ENCODE data around the gene BANF1. TPM values are rescaled to one million over a fixed set of nuclear protein-coding genes. Genes with fewer than 3 reads are reported as not detected.
A peak's percentile ranks its signal among the peaks of the same experiment; 100 is the strongest.

BANF1 gene
- total and polyA plus RNA-seq, 10 of the 15 experiments (the other 5 are each of a cell fraction or from before 2014, with no cell fraction given) = 99.0 to 574 (median 297) TPM

GRCh38 chr11:65961267-65962140 is 40.8 kb upstream of the BANF1 start, which contains the start of gene SART1 (continued):
- TF ChIP-seq SUPT20H (IDR thresholded peaks at IDR 0.05; ENCODE audit: borderline replicate concordance, control insufficient read depth, low read depth, low read length) = no peak
- TF ChIP-seq STAT3 (IDR thresholded peaks at IDR 0.05; ENCODE audit: low read depth, low read length) = no peak
- no peak for TF ChIP-seq EZH2 (IDR thresholded peaks at IDR 0.05; ENCODE audit: borderline replicate concordance, control insufficient read depth, low read depth, low read length)
- TF ChIP-seq TARDBP (IDR thresholded peaks at IDR 0.05; ENCODE audit: borderline replicate concordance) = peak; percentile 72; the same call in 1 of the 2 replicates
- TF ChIP-seq IRF4 (IDR thresholded peaks at IDR 0.05; ENCODE audit: low read depth, low read length) = no peak
- TF ChIP-seq NFYB (IDR thresholded peaks at IDR 0.05; ENCODE audit: insufficient read depth, low read depth, low read length) = no peak
- TF ChIP-seq SREBF1 (IDR thresholded peaks at IDR 0.05; ENCODE audit: low read length) = peak; percentile 83
- no peak for TF ChIP-seq CBX5 (IDR thresholded peaks at IDR 0.05; ENCODE audit: low read depth)
- TF ChIP-seq CEBPZ (IDR thresholded peaks at IDR 0.05; ENCODE audit: low read depth, low read length) = no peak
- peak; percentile 93 for TF ChIP-seq NRF1 (conservative IDR thresholded peaks at IDR 0.05; ENCODE audit: low read depth, low read length)
- peak; percentile 10 for TF ChIP-seq MYC (IDR thresholded peaks at IDR 0.05; ENCODE audit: insufficient read depth, insufficient read length, insufficient replicate concordance, low read length, severe bottlenecking)
- peak; percentile 96 for TF ChIP-seq POLR2AphosphoS5 (IDR thresholded peaks at IDR 0.05; ENCODE audit: low read length)
- peak; percentile 80 for TF ChIP-seq NR2C2 (IDR thresholded peaks at IDR 0.05; ENCODE audit: borderline replicate concordance, control insufficient read depth, insufficient read length, low read depth)
- TF ChIP-seq ZNF24 (IDR thresholded peaks at IDR 0.05) = no peak
- no peak; the same call in 1 of the 2 replicates for TF ChIP-seq GATAD2B (conservative IDR thresholded peaks at IDR 0.05; ENCODE audit: low read depth)
- no peak for TF ChIP-seq BCLAF1 (IDR thresholded peaks at IDR 0.05)
- TF ChIP-seq TBL1XR1 (IDR thresholded peaks at IDR 0.05; ENCODE audit: low read depth, low read length) = peak; percentile 52; the same call in 1 of the 2 replicates
- peak; percentile 94 for TF ChIP-seq NKRF (conservative IDR thresholded peaks at IDR 0.05)
- TF ChIP-seq NFYA (IDR thresholded peaks at IDR 0.05; ENCODE audit: borderline replicate concordance, low read depth, low read length) = no peak
